ENCODE results near the gene CDCP2.

CDCP2 gene

GRCh38 chr1:54190526-54190925 is 37.7 kb upstream of the CDCP2 start:
- H3K4me3 ChIP-seq (ENCODE audit: low read depth, low read length): no peak overlapping the region
- no peak for DNase-seq (ENCODE audit: low read depth)
- TF ChIP-seq CTCF (IDR thresholded peaks at IDR 0.05; ENCODE audit: insufficient read depth, low read depth, low read length, missing control alignments): no peak

DNA sequence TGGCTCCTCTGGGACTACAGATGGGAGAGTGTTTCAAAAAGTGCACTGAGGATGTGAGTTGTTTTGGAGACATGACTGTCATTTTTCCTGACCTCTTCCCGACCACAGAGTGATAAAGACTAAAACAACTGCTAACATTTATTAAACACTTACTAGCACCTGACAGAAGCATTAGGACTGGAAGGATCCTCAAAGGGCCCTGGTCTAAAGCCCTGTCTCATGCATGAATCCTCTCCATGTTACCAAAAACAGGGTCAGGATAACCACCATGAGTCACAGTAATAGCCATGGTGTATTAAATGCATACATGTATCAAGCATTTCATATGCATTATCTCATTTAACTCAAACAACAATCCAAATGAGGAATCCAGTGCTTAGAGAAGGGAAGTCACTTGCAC is 35.5 kb upstream of the CDCP2 start:
- no peak for DNase-seq (ENCODE audit: low read depth)
- no peak for TF ChIP-seq CTCF (IDR thresholded peaks at IDR 0.05; ENCODE audit: insufficient read depth, low read depth, low read length, missing control alignments)
- H3K4me3 ChIP-seq (ENCODE audit: low read depth, low read length): no peak overlapping the region

- no peak for DNase-seq (ENCODE audit: low read depth)
- H3K4me3 ChIP-seq (ENCODE audit: low read depth, low read length): no peak overlapping the region
- TF ChIP-seq CTCF (IDR thresholded peaks at IDR 0.05; ENCODE audit: insufficient read depth, low read depth, low read length, missing control alignments): no peak
Measured at GRCh38 chr1:54186056-54186455, 33.3 kb upstream of the CDCP2 start.

DNA sequence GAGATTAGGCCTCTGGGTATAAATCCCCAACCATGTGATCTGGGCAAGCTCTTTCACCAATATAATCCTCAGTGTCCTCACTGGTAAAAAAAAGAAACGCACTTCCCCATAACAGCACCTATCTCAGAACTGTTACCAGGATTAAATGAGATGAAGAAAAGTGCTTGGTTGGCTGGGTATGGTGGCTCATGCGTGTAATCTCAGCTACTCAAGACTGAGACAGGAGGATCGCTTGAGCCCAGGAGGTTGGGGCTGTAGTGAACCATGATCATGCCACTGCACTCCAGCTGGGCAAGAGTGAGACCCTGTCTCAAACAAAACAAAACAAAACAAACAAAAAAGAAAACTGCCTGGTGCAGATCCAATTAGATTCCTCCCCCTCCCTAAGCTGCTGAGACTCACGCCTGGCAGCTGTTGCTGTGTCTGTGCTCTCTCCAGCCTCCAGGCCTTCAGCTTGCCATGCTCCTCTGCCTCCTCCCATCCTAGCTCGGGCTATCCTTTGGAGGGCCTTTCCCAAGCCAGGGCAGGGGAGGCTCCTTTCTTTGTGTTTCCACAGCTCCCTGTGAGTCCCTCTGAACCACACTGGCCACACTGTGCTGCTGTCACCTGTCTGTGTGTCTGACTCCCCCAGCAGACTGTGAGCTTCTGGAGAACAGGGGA is 28.0 kb upstream of the CDCP2 start:
- no peak overlapping the region for H3K4me3 ChIP-seq (ENCODE audit: low read depth, low read length)
- no peak for DNase-seq (ENCODE audit: low read depth)
- TF ChIP-seq CTCF (IDR thresholded peaks at IDR 0.05; ENCODE audit: insufficient read depth, low read depth, low read length, missing control alignments): no peak

DNA sequence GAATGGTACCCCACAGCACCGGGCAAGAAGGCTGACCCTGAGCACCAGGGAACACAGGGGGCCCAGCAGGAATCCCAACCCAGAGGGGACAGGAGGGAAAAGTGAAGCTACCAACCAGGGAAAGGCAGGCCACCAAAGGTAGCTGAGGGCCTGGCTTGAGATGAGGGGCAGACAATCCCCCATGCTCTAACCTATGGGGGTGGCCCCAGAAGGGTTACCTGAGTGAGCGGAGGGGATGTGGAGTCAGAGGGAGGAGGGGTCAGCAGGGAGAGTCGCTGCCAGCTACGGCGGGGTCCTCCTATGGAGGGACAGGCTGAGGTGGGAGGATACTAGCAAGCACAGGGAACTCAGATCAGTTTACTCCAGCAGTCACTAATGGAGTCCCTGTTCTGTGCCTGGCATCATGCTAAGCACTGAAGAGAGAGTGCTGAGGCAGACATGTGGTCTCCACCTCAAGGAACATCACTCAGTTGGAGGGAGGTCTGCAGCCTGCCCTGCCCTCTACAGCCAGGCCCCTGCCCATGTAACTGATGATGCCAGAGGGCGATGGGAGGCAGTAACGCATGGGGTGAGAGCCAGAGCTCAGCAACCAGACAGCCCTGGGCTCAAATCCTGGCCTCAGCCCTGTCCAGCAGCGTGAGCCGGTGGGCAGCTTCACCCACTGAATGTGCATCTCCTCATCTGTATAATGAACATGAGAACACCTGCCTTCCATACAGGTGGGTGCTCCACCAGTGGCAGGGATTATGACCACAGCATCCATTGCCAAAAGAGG is 25.7 kb upstream of the CDCP2 start:
- TF ChIP-seq CTCF (IDR thresholded peaks at IDR 0.05; ENCODE audit: insufficient read depth, low read depth, low read length, missing control alignments): no peak
- no peak overlapping the region for H3K4me3 ChIP-seq (ENCODE audit: low read depth, low read length)
- no peak for DNase-seq (ENCODE audit: low read depth)

GRCh38 chr1:54177726-54178125 is 24.9 kb upstream of the CDCP2 start:
- no peak for DNase-seq (ENCODE audit: low read depth)
- no peak overlapping the region for H3K4me3 ChIP-seq (ENCODE audit: low read depth, low read length)
- TF ChIP-seq CTCF (IDR thresholded peaks at IDR 0.05; ENCODE audit: insufficient read depth, low read depth, low read length, missing control alignments): no peak

Measured in GM12865 (cell line).